Endothelial cell of umbilical vein (primary cell): ENCODE measurements around the gene GNAS-AS1.

Experiments
- GATA2 ChIP-seq: IDR thresholded peaks from 2 replicates; pipeline ENCODE4 v1.7.0; 2011; ENCODE audit warnings: low read depth, mild to moderate bottlenecking, moderate library complexity, mixed read lengths, low read length; ENCODE audit not compliant: insufficient read length, insufficient read depth
- JUN ChIP-seq: IDR thresholded peaks from 2 replicates; pipeline ENCODE4 v1.6.1; 2011; ENCODE audit warnings: borderline replicate concordance, low read depth; ENCODE audit not compliant: insufficient read length, insufficient read depth
- TF ChIP-seq, protein P1 (sequence below), 2 donors: IDR thresholded peaks; 1 replicate in 1 of 2; 2 replicates in 1 of 2; pipeline ENCODE4 v1.5.1; 2011; ENCODE audit warnings: low read length in 2 of 2, mild to moderate bottlenecking in 2 of 2, moderate library complexity in 2 of 2, control low read depth in 1 of 2, inconsistent platforms in 1 of 2, low read depth in 1 of 2; ENCODE audit not compliant: insufficient read depth in 1 of 2; ENCODE audit errors: extremely low read depth in 1 of 2
- TF ChIP-seq, protein P2 (sequence below): IDR thresholded peaks from 2 replicates; pipeline ENCODE4 v1.6.1; 2011; ENCODE audit not compliant: insufficient read depth, insufficient read length

DNA sequence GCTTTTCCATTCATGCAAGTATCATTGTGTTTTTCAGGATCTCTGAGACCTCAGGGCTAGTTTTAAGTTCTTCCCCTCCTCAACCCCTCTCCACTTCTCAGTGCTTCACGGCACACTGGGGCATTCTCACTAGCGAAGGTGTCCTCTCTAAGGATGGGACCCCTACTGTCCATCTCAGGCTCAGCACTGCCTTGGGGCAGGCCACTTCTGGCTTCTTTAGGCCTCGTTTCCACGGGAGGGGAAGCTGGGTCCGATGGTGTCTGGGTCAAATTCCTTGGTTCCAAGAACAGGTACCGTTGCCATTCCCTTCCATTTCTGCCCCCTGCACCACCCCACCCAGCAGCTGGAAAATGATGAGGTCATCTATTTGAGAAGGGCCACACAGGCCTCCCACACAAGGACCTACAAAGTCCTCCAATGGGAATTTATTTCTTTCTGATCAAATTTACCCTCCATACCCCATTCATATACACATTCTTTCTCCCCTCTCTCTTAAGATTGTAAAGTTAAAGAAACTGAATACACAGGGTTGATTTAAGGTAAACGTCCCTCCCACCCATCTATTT, 19.0 kb upstream of the GNAS-AS1 start:
- TF ChIP-seq, protein P1, sequence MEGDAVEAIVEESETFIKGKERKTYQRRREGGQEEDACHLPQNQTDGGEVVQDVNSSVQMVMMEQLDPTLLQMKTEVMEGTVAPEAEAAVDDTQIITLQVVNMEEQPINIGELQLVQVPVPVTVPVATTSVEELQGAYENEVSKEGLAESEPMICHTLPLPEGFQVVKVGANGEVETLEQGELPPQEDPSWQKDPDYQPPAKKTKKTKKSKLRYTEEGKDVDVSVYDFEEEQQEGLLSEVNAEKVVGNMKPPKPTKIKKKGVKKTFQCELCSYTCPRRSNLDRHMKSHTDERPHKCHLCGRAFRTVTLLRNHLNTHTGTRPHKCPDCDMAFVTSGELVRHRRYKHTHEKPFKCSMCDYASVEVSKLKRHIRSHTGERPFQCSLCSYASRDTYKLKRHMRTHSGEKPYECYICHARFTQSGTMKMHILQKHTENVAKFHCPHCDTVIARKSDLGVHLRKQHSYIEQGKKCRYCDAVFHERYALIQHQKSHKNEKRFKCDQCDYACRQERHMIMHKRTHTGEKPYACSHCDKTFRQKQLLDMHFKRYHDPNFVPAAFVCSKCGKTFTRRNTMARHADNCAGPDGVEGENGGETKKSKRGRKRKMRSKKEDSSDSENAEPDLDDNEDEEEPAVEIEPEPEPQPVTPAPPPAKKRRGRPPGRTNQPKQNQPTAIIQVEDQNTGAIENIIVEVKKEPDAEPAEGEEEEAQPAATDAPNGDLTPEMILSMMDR (IDR thresholded peaks at IDR 0.05; ENCODE audit: extremely low read depth in 1 of 2, insufficient read depth in 1 of 2, low read depth in 1 of 2, low read length in 2 of 2), result no peak
- TF ChIP-seq, protein P2, sequence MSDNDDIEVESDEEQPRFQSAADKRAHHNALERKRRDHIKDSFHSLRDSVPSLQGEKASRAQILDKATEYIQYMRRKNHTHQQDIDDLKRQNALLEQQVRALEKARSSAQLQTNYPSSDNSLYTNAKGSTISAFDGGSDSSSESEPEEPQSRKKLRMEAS, result no peak
- TF ChIP-seq GATA2, result no peak
- no peak for TF ChIP-seq JUN
